MM.1S (cell line): Measurements from ENCODE around the gene TENT5C.

Experiments used
- CTCF ChIP-seq: fragments of 300-600 bp; sonication (generic); IDR thresholded peaks from 2 replicates; pipeline ENCODE4 v1.5.1; 2016; ENCODE audit warnings: antibody characterized with exemption, low read length, mixed read lengths
- EZH2 ChIP-seq: fragments of 300-600 bp; sonication (generic); optimal IDR thresholded peaks from 2 replicates; pipeline ENCODE3; 2017; ENCODE audit warnings: low read depth, mild to moderate bottlenecking, antibody characterized with exemption, low read length, mixed read lengths
- EZH2phosphoT487 ChIP-seq: fragments of 300-600 bp; sonication (generic); IDR thresholded peaks from 2 replicates; pipeline ENCODE4 v1.6.1; 2018; ENCODE audit warnings: antibody characterized with exemption, low read length

- TF ChIP-seq CTCF = no peak
- no peak for TF ChIP-seq EZH2
- no peak for TF ChIP-seq EZH2phosphoT487
Measured at GRCh38 chr1:117561071-117561470, 44.8 kb upstream of the TENT5C start.
